ENCODE measurements around the gene HADHB.
"Not testable (repeated sequence)": the region's sequence is repeated elsewhere in the genome, so short reads cannot be mapped to it uniquely, and the experiment has no call there.

Gene HADHB

DNA sequence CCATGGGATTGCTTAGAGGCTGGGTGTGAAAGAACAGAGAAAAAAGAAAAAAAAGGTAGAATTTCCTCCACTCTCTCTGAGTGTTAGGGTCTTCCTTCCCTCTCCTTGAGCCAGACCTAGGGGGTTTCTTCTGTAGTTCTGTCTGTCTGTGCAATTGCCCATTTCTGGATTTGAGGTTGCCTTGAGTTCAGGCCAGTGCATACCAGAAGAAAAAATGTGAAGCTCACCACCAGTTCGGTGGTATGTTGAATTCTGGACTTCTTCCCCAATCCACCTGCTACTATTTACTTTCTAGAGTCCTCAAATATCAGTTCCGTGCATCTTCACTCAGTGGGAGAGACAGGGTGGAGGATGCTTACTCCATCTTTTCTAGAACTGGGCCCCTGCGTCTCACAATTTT is 85.9 kb downstream of the HADHB start:
- no peak for DNase-seq

DNA sequence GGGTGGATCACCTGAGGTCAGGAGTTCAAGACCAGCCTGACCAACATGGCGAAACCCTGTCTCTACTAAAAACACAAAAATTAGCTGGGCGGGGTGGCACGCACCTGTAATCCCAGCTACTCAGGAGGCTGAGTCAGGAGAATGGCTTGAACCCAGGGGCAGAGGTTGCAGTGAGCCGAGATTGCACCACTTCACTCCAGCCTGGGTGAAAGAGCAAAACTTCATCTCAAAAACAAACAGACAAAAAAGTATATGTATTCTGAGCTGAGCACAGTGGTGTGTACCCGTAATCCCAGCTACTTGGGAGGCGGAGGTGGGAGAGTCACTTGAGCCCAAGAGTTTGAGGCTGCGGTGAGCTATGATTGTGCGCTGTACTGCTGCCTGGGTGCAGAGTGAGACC is 86.6 kb downstream of the HADHB start:
- DNase-seq: not testable (repeated sequence)

DNA sequence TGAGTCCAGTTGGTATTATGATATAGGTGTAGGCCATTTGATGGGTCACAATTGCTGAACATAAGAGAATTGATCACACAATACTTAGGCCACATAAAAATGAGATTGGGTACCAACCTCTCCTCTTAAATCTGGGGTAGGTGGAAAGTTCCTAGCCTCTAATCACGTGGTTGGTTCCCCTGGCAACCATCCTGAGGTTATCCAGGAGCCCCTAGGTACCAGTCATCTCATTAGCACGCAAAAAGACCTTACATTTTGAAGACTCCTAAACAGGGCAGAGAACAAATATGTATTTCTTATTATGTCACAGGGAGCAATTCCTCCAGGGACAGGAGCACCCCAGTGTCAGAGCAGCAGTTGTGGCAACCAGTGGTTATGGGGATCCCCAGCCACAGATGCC is 88.6 kb downstream of the HADHB start:
- DNase-seq: no peak

DNA sequence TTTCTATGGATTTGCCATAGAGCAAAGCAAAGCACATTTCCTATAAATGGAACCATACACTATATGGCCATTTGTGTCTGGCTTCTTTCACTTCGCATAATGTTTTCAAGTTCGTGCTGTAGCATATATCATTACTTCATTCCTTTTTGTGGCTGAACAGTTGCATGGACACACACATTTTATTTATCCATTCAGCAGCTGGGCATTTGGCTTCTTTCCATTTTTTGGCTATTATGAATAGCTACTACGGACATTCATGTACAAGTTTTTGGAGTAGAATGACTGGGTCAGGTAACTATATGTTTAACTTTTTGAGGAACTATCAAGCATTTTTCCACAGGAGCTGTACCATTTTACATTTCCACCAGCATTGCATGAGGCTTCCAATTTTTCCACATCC is 90.5 kb downstream of the HADHB start:
- no peak for DNase-seq

DNA sequence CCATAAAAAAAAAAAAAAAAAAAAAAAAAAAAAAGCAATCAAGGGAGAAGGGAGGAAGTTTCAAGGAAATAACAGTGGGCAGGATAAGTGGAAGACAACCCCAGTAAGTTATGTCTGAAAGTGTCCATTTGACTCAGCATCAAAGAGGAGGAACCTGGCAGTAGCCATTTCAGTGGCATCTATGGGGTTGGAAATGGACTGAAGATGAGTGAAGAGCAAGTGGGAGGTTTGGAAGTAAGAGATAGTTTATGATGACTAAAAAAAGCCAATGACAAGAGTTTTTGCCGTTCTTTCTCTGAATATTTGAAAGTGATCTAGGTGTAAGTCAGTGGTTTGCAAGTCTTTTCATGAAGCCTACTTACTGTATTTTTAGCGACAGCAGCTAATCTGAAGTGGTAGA is 92.0 kb downstream of the HADHB start:
- no peak for DNase-seq

DNA sequence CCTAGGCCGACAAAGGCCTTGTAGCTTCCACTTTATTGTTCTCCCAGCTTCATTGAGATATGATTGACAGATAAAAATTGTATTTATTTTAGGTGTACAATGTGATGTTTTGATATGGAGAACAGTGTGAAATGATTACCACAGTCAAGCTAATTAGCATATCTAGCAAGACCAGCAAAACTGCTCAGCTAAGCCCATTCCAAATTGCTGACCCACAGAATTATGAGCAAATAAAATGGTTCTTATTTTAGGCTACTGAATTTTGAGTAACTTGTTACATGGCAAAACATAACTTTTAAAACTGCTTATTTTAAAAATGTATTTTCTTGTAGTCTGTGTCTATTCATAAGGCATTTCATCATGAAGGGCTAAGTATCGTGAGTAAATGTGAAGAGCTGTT is 92.6 kb downstream of the HADHB start:
- DNase-seq: no peak

Data from suppressor macrophage (primary cell).